GM21717 (cell line): Measurements from ENCODE around the gene BRINP2.
"Not testable (repeated sequence)": the region's sequence is repeated elsewhere in the genome, so short reads cannot be mapped to it uniquely, and the experiment has no call there.

ENCODE experiments used
- ATAC-seq: cut with Tn5 transposase; IDR thresholded peaks from one replicate; pipeline ENCODE4 v1.9.1; 2021; ENCODE audit warnings: mild to moderate bottlenecking, moderate library complexity; ENCODE audit not compliant: unreplicated experiment

Gene BRINP2

GRCh38 chr1:177310326-177310725 lies 139.6 kb downstream of the BRINP2 start:
- ATAC-seq, result no peak

- ATAC-seq, result no peak
Observed at GRCh38 chr1:177311111-177311510, 140.4 kb downstream of the BRINP2 start.

GRCh38 chr1:177311586-177311985 lies 140.8 kb downstream of the BRINP2 start:
- ATAC-seq, result no peak

- no peak for ATAC-seq
Observed at GRCh38 chr1:177315261-177315660, 144.5 kb downstream of the BRINP2 start.

GRCh38 chr1:177315761-177316160 lies 145.0 kb downstream of the BRINP2 start:
- ATAC-seq, result no peak

GRCh38 chr1:177321434-177321833 lies 150.7 kb downstream of the BRINP2 start:
- ATAC-seq, result not testable (repeated sequence)

- ATAC-seq, result no peak
Observed at GRCh38 chr1:177328251-177328650, 157.5 kb downstream of the BRINP2 start.

GRCh38 chr1:177329871-177330270 lies 159.1 kb downstream of the BRINP2 start:
- ATAC-seq, result no peak
